H9 (cell line): ENCODE measurements around the gene TMEM169. TPM values are rescaled to one million over a fixed set of nuclear protein-coding genes. Genes with fewer than 3 reads are reported as not detected.

Experiments used
- DNase-seq: peaks from one replicate; pipeline ENCODE4 v3.0.0-alpha.2; 2017
- H2AFZ ChIP-seq: one replicate; pipeline ENCODE4 v1.6.1; 2013; ENCODE audit warnings: mild to moderate bottlenecking, low read length, control low read depth, moderate library complexity
- H2AK5ac ChIP-seq: 2 replicates; pipeline ENCODE4 v1.6.1; 2013; ENCODE audit warnings: low read length, control low read depth, mixed read lengths; ENCODE audit not compliant: insufficient read length
- H2BK120ac ChIP-seq: one replicate; pipeline ENCODE4 v1.6.1; 2013; ENCODE audit warnings: low read depth, mild to moderate bottlenecking, low read length, control low read depth, inconsistent platforms; ENCODE audit not compliant: poor library complexity, severe bottlenecking
- H2BK12ac ChIP-seq: 2 replicates; pipeline ENCODE4 v1.6.1; 2013; ENCODE audit warnings: low read length, control low read depth, mixed read lengths, low read depth; ENCODE audit not compliant: insufficient read length
- H2BK15ac ChIP-seq: 2 replicates; pipeline ENCODE4 v1.6.1; 2013; ENCODE audit warnings: low read depth, low read length, control low read depth
- H2BK20ac ChIP-seq: one replicate; pipeline ENCODE4 v1.6.1; 2013; ENCODE audit warnings: low read depth, mild to moderate bottlenecking, low read length, control low read depth, inconsistent platforms; ENCODE audit not compliant: poor library complexity, severe bottlenecking
- H2BK5ac ChIP-seq: 2 replicates; pipeline ENCODE4 v1.6.1; 2013; ENCODE audit warnings: low read length, control low read depth, mixed read lengths; ENCODE audit not compliant: insufficient read length
- H3K14ac ChIP-seq: 2 replicates; pipeline ENCODE4 v1.6.1; 2013; ENCODE audit warnings: low read length, control low read depth; ENCODE audit not compliant: insufficient read depth
- H3K18ac ChIP-seq: 2 replicates; pipeline ENCODE4 v1.6.1; 2013; ENCODE audit warnings: low read depth, mild to moderate bottlenecking, mixed read lengths, low read length, control low read depth; ENCODE audit not compliant: insufficient read length
- H3K23ac ChIP-seq: 2 replicates; pipeline ENCODE4 v1.6.1; 2013; ENCODE audit warnings: low read length, control low read depth, mixed read lengths, low read depth; ENCODE audit not compliant: insufficient read length
- H3K23me2 ChIP-seq: 2 replicates; pipeline ENCODE4 v1.6.1; 2013; ENCODE audit warnings: low read depth, mild to moderate bottlenecking, mixed read lengths, low read length, control low read depth; ENCODE audit not compliant: insufficient read length, poor library complexity, severe bottlenecking
- H3K27ac ChIP-seq: 2 replicates; pipeline ENCODE4 v1.5.1; 2013; ENCODE audit warnings: low read length, control low read depth, mixed read lengths, low read depth; ENCODE audit not compliant: insufficient read length
- H3K27me3 ChIP-seq: 2 replicates; pipeline ENCODE4 v1.6.1; 2013; ENCODE audit warnings: low read length, control low read depth, inconsistent platforms; ENCODE audit not compliant: insufficient read depth
- H3K4ac ChIP-seq: 2 replicates; pipeline ENCODE4 v1.6.1; 2013; ENCODE audit warnings: low read depth, mild to moderate bottlenecking, control low read depth, inconsistent platforms, low read length, moderate library complexity
- H3K4me1 ChIP-seq: 2 replicates; pipeline ENCODE4 v1.6.1; 2013; ENCODE audit warnings: low read length, control low read depth, inconsistent platforms; ENCODE audit not compliant: insufficient read depth
- H3K4me2 ChIP-seq: 2 replicates; pipeline ENCODE4 v1.6.1; 2013; ENCODE audit warnings: low read length, control low read depth, mixed read lengths; ENCODE audit not compliant: insufficient read length, insufficient read depth
- H3K56ac ChIP-seq: 2 replicates; pipeline ENCODE4 v1.6.1; 2013; ENCODE audit warnings: low read depth, mild to moderate bottlenecking, mixed read lengths, low read length, control low read depth; ENCODE audit not compliant: insufficient read length
- H3K79me1 ChIP-seq: 2 replicates; pipeline ENCODE4 v1.6.1; 2013; ENCODE audit warnings: low read depth, mild to moderate bottlenecking, moderate library complexity, low read length, control low read depth, inconsistent platforms; ENCODE audit not compliant: insufficient read depth, poor library complexity, severe bottlenecking
- H3K79me2 ChIP-seq: 2 replicates; pipeline ENCODE4 v1.6.1; 2013; ENCODE audit warnings: low read length, control low read depth, inconsistent platforms; ENCODE audit not compliant: insufficient read depth
- H3K9ac ChIP-seq: 2 replicates; pipeline ENCODE4 v1.6.1; 2013; ENCODE audit warnings: low read length, control low read depth, mixed read lengths; ENCODE audit not compliant: insufficient read length; ENCODE audit errors: extremely low read depth
- H3K9me3 ChIP-seq: one replicate; pipeline ENCODE4 v1.6.1; 2013; ENCODE audit warnings: low read depth, low read length, inconsistent platforms; ENCODE audit not compliant: control insufficient read depth
- H3T11ph ChIP-seq: one replicate; pipeline ENCODE4 v1.6.1; 2013; ENCODE audit warnings: mild to moderate bottlenecking, low read length, control low read depth, inconsistent platforms
- H4K20me1 ChIP-seq: one replicate; pipeline ENCODE4 v1.6.1; 2013; ENCODE audit not compliant: control insufficient read depth, insufficient read length, insufficient read depth
- H4K5ac ChIP-seq: 2 replicates; pipeline ENCODE4 v1.6.1; 2013; ENCODE audit warnings: low read depth, mild to moderate bottlenecking, mixed read lengths, low read length, control low read depth; ENCODE audit not compliant: insufficient read length
- H4K8ac ChIP-seq: replicated peaks from 2 replicates; pipeline ENCODE4 v1.6.1; 2013; ENCODE audit warnings: low read length, control low read depth, mixed read lengths, low read depth; ENCODE audit not compliant: insufficient read length
- H4K91ac ChIP-seq: 2 replicates; pipeline ENCODE4 v1.6.1; 2013; ENCODE audit warnings: low read depth, mild to moderate bottlenecking, moderate library complexity, mixed read lengths, low read length, control low read depth; ENCODE audit not compliant: insufficient read length
- H3K27ac Mint-ChIP-seq, 3 experiments: 2 replicates in 2 of 3; 3 replicates in 1 of 3; pipeline ENCODE4 v1.8.0; 2020 to 2021; ENCODE audit warnings: mixed read lengths in 3 of 3, mild to moderate bottlenecking in 1 of 3, moderate library complexity in 1 of 3
- H3K27me3 Mint-ChIP-seq: 2 replicates; pipeline ENCODE4 v1.8.0; 2021; ENCODE audit warnings: low read depth, mild to moderate bottlenecking, moderate library complexity, mixed read lengths
- H3K36me3 Mint-ChIP-seq, 3 experiments: 2 replicates in 2 of 3; 3 replicates in 1 of 3; pipeline ENCODE4 v1.8.0; 2020 to 2021; ENCODE audit warnings: low read depth in 3 of 3, mixed read lengths in 3 of 3; ENCODE audit not compliant: insufficient read depth in 1 of 3
- H3K4me1 Mint-ChIP-seq, 2 experiments: 2 replicates each; pipeline ENCODE4 v1.8.0; 2020; ENCODE audit warnings: mixed read lengths in 2 of 2
- H3K4me3 Mint-ChIP-seq, 2 experiments: 2 replicates in 1 of 2; 3 replicates in 1 of 2; pipeline ENCODE4 v1.8.0; 2020 to 2021; ENCODE audit warnings: mild to moderate bottlenecking in 2 of 2, mixed read lengths in 2 of 2, moderate library complexity in 1 of 2
- H3K9me3 Mint-ChIP-seq, 2 experiments: 2 replicates in 1 of 2; 3 replicates in 1 of 2; pipeline ENCODE4 v1.8.0; 2020; ENCODE audit warnings: mild to moderate bottlenecking in 2 of 2, mixed read lengths in 2 of 2, moderate library complexity in 1 of 2
- CTCF ChIP-seq: fragments of 200-600 bp; sonication (generic); conservative IDR thresholded peaks from 3 replicates; pipeline ENCODE4 v1.8.0; 2021; ENCODE audit warnings: antibody characterized with exemption, mild to moderate bottlenecking
- WGBS: extraction: QIAGEN DNeasy Blood & Tissue Kit; methylation state at CpG from one replicate; pipeline ENCODE4 v1.1.7; 2013; ENCODE audit warnings: missing lambda C conversion rate, low lambda C conversion rate, mixed read lengths; ENCODE audit not compliant: insufficient read length; ENCODE audit errors: extremely low coverage; 5-methylcytosine and 5-hydroxymethylcytosine counted together
- total RNA-seq: library from RNA; stranded (reverse); gene quantifications from 2 replicates; pipeline ENCODE4 v1.2.1, GENCODE V29; 2021

TMEM169 gene
- total RNA-seq, 1 experiment from 2014 or later: 1.0 TPM

- H3K4me1 ChIP-seq: no peaks in the 10 kb centered on the region
- H3K9me3 Mint-ChIP-seq: peaks cover 0 to 4% of the 10 kb centered on the region in 2 experiments; a peak in 1 of 5 replicates
- H2BK12ac ChIP-seq: no peak overlapping the region
- H3K18ac ChIP-seq: no peak overlapping the region
- H2AK5ac ChIP-seq: no peak overlapping the region
- no peak overlapping the region for H4K8ac ChIP-seq
- H3K9ac ChIP-seq: no peak overlapping the region
- no peak overlapping the region for H3K4me3 Mint-ChIP-seq
- no CpG with 5 or more reads among the region's 4 CpGs for WGBS
- no peak overlapping the region for H3T11ph ChIP-seq
- H3K79me2 ChIP-seq: no peaks in the 10 kb centered on the region
- H3K9me3 ChIP-seq: no peaks in the 10 kb centered on the region
- no peaks in the 10 kb centered on the region for H3K23me2 ChIP-seq
- no peak overlapping the region for H4K91ac ChIP-seq
- no peak overlapping the region for H3K56ac ChIP-seq
- H3K27ac ChIP-seq: no peak overlapping the region
- H2BK15ac ChIP-seq: no peak overlapping the region
- H2AFZ ChIP-seq: no peak overlapping the region
- H2BK120ac ChIP-seq: no peak overlapping the region
- H3K4me1 Mint-ChIP-seq: peaks cover 22 to 29% of the 10 kb centered on the region in 2 experiments
- no peak overlapping the region for H4K5ac ChIP-seq
- no peak for DNase-seq
- H3K14ac ChIP-seq: no peak overlapping the region
- H3K27ac Mint-ChIP-seq: peak overlapping the region in 1 of 3 experiments; percentile 10; a peak in 3 of 7 replicates
- H3K23ac ChIP-seq: no peak overlapping the region
- TF ChIP-seq CTCF: no peak
- no peak overlapping the region for H3K4ac ChIP-seq
- H3K27me3 Mint-ChIP-seq: no peaks in the 10 kb centered on the region
- H3K4me2 ChIP-seq: no peak overlapping the region
- H3K79me1 ChIP-seq: no peaks in the 10 kb centered on the region
- H3K36me3 Mint-ChIP-seq: peaks cover 12 to 26% (median 14%) of the 10 kb centered on the region in 3 experiments; a peak in 6 of 7 replicates
- H3K27me3 ChIP-seq: no peaks in the 10 kb centered on the region
- no peak overlapping the region for H2BK5ac ChIP-seq
- H4K20me1 ChIP-seq: no peaks in the 10 kb centered on the region
- no peak overlapping the region for H2BK20ac ChIP-seq
Observed at GRCh38 chr2:216055680-216056079, 26.0 kb upstream of the TMEM169 start.
